ENCODE results near the gene CPEB4. TPM values are rescaled to one million over a fixed set of nuclear protein-coding genes. Genes with fewer than 3 reads are reported as not detected.

CPEB4 gene
- total RNA-seq, 1 experiment from 2014 or later = 1.4 TPM

DNA sequence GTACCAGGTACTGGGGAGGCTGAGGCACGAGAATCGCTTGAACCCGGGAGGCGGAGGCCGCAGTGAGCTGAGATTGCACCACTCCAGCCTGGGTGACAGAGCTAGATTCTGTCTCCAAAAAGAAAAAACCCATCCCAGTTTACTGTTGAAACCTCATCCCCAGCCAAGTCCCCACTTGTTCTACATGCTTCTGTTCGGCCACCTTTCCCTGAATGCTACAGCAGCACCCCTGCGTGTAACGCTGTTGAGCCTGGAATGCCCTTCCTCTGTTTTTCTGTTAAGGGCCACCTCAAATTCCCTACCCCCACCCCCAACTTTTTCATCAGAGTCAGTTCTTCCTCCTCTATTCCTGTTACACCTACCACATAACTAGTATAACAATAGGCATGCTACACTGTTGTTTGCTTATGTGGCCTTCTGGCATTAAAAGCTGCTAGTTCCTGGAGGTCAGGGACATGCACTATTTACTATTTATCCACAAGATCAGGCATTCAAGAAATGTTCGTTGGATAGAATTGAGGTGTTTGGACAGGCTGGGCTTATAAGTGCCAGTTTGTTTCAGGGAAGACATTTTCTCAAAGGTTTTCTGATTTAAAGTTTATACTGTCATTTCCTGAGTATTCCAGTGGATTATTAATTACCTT is 53.7 kb downstream of the CPEB4 start:
- Histone ChIP-seq H3K27ac (ENCODE audit: low read length) (no peak overlapping the region), H3K9me2 (replicated peaks; ENCODE audit: insufficient read depth, low read length) (no peaks in the 10 kb centered on the region), H3K4me2 (ENCODE audit: low read depth, low read length, poor library complexity, severe bottlenecking) (no peak overlapping the region), H3K4me1 (ENCODE audit: low read length) (no peaks in the 10 kb centered on the region), H4K20me1 (ENCODE audit: insufficient read depth, low read depth, low read length) (no peaks in the 10 kb centered on the region), H3K9me3 (ENCODE audit: low read length) (no peaks in the 10 kb centered on the region), H2AFZ (ENCODE audit: low read length) (no peak overlapping the region), H3K27me3 (ENCODE audit: low read length) (no peaks in the 10 kb centered on the region), H3K9ac (ENCODE audit: low read length) (no peak overlapping the region), H3K79me2 (ENCODE audit: low read length) (no peaks in the 10 kb centered on the region), H3K36me3 (ENCODE audit: insufficient read depth, low read length) (no peaks in the 10 kb centered on the region), H3K4me3 (ENCODE audit: low read length) (no peak overlapping the region)
- peak; percentile 5 for DNase-seq

DNA sequence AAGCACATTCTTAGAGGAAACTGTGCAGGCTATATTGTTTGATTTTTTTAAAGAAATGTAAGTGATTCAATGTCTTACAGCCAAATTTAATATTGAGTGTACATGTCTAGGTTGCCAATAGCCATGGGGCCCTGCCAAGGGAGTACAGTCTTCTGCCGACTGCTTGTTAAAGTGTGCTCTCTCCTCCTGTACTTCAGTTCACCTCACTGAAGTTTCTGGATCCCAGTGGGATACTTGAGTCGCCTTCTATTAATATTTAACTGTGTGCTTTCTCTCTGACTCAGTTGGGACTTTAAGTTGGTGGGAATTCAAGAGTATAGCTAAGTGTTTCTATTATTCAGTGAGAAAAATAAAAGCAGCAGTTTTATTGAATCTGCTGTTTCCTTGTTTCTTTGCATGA is 56.4 kb downstream of the CPEB4 start:
- Histone ChIP-seq H3K27me3 (ENCODE audit: low read length) (no peaks in the 10 kb centered on the region), H3K27ac (ENCODE audit: low read length) (no peak overlapping the region), H2AFZ (ENCODE audit: low read length) (no peak overlapping the region), H3K4me1 (ENCODE audit: low read length) (no peaks in the 10 kb centered on the region), H3K9me3 (ENCODE audit: low read length) (no peaks in the 10 kb centered on the region), H3K79me2 (ENCODE audit: low read length) (no peaks in the 10 kb centered on the region), H3K4me3 (ENCODE audit: low read length) (no peak overlapping the region), H4K20me1 (ENCODE audit: insufficient read depth, low read depth, low read length) (no peaks in the 10 kb centered on the region), H3K36me3 (ENCODE audit: insufficient read depth, low read length) (no peaks in the 10 kb centered on the region), H3K9me2 (replicated peaks; ENCODE audit: insufficient read depth, low read length) (no peaks in the 10 kb centered on the region), H3K4me2 (ENCODE audit: low read depth, low read length, poor library complexity, severe bottlenecking) (no peak overlapping the region), H3K9ac (ENCODE audit: low read length) (no peak overlapping the region)
- DNase-seq = no peak

DNA sequence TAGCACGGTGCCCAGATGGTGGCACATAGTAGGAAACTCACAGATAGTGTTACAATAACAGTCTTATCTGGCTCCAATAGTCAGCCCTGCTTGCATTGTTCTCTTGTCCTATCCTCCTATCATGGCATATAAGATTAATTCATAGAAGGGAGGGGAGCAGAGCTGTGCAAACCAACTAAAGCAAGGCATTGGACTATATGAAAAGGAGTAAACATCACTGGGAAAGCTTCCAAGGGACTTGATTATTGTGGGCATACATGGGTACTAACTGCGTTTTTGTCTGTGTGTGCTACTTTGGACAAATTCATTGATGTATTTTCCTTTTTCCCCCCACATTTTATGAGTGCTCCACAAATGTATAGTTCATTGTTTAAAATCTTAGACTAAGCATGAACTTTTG is 57.0 kb downstream of the CPEB4 start:
- no peaks in the 10 kb centered on the region for H3K79me2 ChIP-seq (ENCODE audit: low read length)
- H2AFZ ChIP-seq (ENCODE audit: low read length) = no peak overlapping the region
- H3K4me3 ChIP-seq (ENCODE audit: low read length) = no peak overlapping the region
- no peak overlapping the region for H3K9ac ChIP-seq (ENCODE audit: low read length)
- H3K9me3 ChIP-seq (ENCODE audit: low read length) = no peaks in the 10 kb centered on the region
- no peak overlapping the region for H3K27ac ChIP-seq (ENCODE audit: low read length)
- H3K36me3 ChIP-seq (ENCODE audit: insufficient read depth, low read length) = no peaks in the 10 kb centered on the region
- no peaks in the 10 kb centered on the region for H4K20me1 ChIP-seq (ENCODE audit: insufficient read depth, low read depth, low read length)
- H3K9me2 ChIP-seq (replicated peaks; ENCODE audit: insufficient read depth, low read length) = no peaks in the 10 kb centered on the region
- H3K4me1 ChIP-seq (ENCODE audit: low read length) = no peaks in the 10 kb centered on the region
- peak; percentile 14 for DNase-seq
- H3K27me3 ChIP-seq (ENCODE audit: low read length) = no peaks in the 10 kb centered on the region
- no peak overlapping the region for H3K4me2 ChIP-seq (ENCODE audit: low read depth, low read length, poor library complexity, severe bottlenecking)

DNA sequence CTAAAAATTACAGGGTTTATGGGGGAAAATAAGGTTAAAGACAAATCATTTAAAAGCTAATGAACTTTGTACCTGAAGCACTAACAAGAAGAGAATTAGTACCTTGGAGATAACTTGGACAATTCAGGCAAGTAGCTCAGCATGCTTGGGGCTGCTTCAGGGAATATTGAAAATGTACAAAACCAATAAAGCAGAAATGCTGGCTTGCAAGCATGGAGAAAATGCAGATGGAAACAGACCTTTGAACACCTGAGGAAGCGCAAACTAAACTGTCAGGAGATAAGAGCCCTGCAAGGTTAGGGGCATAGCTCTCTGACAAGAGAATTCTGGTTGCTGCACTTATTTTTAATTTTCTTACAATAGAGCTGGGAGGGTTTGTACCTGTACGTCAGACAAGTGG is 58.2 kb downstream of the CPEB4 start:
- Histone ChIP-seq H3K4me2 (ENCODE audit: low read depth, low read length, poor library complexity, severe bottlenecking) (no peak overlapping the region), H3K36me3 (ENCODE audit: insufficient read depth, low read length) (no peaks in the 10 kb centered on the region), H3K79me2 (ENCODE audit: low read length) (no peaks in the 10 kb centered on the region)

DNA sequence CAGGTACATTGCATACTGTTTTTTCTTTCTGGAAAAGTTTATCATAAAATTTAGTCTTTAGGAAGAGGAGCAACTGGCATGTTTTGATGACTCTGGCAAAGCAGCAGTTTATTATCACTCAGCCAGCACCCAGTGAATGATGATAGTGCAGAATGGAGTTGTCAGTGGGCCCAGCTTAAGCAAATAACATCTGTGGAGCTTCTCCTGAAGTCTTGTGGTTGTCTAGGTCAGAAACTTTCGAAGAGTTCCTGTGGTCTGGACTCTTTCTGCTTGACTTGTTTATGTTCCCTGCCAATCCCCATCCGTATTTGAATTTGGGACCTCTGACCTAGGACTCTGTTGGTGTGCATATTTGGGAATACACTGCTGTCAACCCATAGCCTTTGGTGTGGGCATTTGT is 62.7 kb downstream of the CPEB4 start:
- Histone ChIP-seq H3K36me3 (ENCODE audit: insufficient read depth, low read length) (no peaks in the 10 kb centered on the region), H3K4me3 (ENCODE audit: low read length) (no peak overlapping the region)

More for the DNA sequence above, 58.2 kb downstream of the CPEB4 start:
- Histone ChIP-seq H3K27me3 (ENCODE audit: low read length) (no peaks in the 10 kb centered on the region), H3K4me3 (ENCODE audit: low read length) (no peak overlapping the region), H2AFZ (ENCODE audit: low read length) (no peak overlapping the region), H3K9me3 (ENCODE audit: low read length) (no peaks in the 10 kb centered on the region), H3K9ac (ENCODE audit: low read length) (no peak overlapping the region), H4K20me1 (ENCODE audit: insufficient read depth, low read depth, low read length) (no peaks in the 10 kb centered on the region), H3K9me2 (replicated peaks; ENCODE audit: insufficient read depth, low read length) (no peaks in the 10 kb centered on the region), H3K4me1 (ENCODE audit: low read length) (no peaks in the 10 kb centered on the region), H3K27ac (ENCODE audit: low read length) (no peak overlapping the region)
- DNase-seq = peak; percentile 12

DNA sequence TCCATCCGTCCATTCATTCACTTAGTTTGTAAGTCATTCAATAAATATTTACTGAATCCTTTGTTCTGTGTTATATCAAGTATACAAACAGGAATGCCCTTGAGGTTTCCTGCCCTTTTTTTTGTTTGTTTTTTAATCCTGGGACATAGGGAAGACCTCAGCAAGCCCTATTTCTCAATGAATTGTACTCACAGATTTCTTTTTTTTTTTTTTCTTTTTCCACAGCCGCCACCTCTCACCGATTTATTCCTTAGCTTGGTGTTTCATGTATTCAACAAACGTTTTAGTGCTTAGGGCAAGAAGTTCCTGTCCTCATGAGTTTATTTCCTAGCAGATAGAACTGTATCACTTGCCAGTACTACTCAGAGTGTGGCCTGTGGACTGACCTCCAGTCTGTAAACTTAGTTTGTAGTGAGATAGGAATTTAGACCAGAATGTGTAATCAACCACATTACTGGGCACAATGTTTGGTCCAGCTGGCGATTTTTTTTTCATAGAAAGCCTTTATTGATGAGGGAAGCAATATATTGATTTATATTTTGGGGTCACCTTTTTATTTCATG is 65.5 kb downstream of the CPEB4 start:
- H3K27ac ChIP-seq (ENCODE audit: low read length) = no peak overlapping the region
- no peaks in the 10 kb centered on the region for H3K4me1 ChIP-seq (ENCODE audit: low read length)
- H3K9me2 ChIP-seq (replicated peaks; ENCODE audit: insufficient read depth, low read length) = no peaks in the 10 kb centered on the region
- H3K9me3 ChIP-seq (ENCODE audit: low read length) = no peaks in the 10 kb centered on the region
- no peaks in the 10 kb centered on the region for H3K79me2 ChIP-seq (ENCODE audit: low read length)
- H3K9ac ChIP-seq (ENCODE audit: low read length) = no peak overlapping the region
- H3K4me3 ChIP-seq (ENCODE audit: low read length) = no peak overlapping the region
- no peak for DNase-seq
- no peaks in the 10 kb centered on the region for H4K20me1 ChIP-seq (ENCODE audit: insufficient read depth, low read depth, low read length)
- H2AFZ ChIP-seq (ENCODE audit: low read length) = no peak overlapping the region
- H3K4me2 ChIP-seq (ENCODE audit: low read depth, low read length, poor library complexity, severe bottlenecking) = no peak overlapping the region
- no peaks in the 10 kb centered on the region for H3K36me3 ChIP-seq (ENCODE audit: insufficient read depth, low read length)
- H3K27me3 ChIP-seq (ENCODE audit: low read length) = no peaks in the 10 kb centered on the region

More for the DNA sequence above, 62.7 kb downstream of the CPEB4 start:
- no peak for DNase-seq
- no peak overlapping the region for H3K27ac ChIP-seq (ENCODE audit: low read length)
- no peak overlapping the region for H2AFZ ChIP-seq (ENCODE audit: low read length)
- H3K9me2 ChIP-seq (replicated peaks; ENCODE audit: insufficient read depth, low read length) = no peaks in the 10 kb centered on the region
- no peaks in the 10 kb centered on the region for H3K79me2 ChIP-seq (ENCODE audit: low read length)
- H3K9me3 ChIP-seq (ENCODE audit: low read length) = no peaks in the 10 kb centered on the region
- no peaks in the 10 kb centered on the region for H3K27me3 ChIP-seq (ENCODE audit: low read length)
- H3K4me1 ChIP-seq (ENCODE audit: low read length) = no peaks in the 10 kb centered on the region
- H4K20me1 ChIP-seq (ENCODE audit: insufficient read depth, low read depth, low read length) = no peaks in the 10 kb centered on the region
- no peak overlapping the region for H3K4me2 ChIP-seq (ENCODE audit: low read depth, low read length, poor library complexity, severe bottlenecking)
- no peak overlapping the region for H3K9ac ChIP-seq (ENCODE audit: low read length)

DNA sequence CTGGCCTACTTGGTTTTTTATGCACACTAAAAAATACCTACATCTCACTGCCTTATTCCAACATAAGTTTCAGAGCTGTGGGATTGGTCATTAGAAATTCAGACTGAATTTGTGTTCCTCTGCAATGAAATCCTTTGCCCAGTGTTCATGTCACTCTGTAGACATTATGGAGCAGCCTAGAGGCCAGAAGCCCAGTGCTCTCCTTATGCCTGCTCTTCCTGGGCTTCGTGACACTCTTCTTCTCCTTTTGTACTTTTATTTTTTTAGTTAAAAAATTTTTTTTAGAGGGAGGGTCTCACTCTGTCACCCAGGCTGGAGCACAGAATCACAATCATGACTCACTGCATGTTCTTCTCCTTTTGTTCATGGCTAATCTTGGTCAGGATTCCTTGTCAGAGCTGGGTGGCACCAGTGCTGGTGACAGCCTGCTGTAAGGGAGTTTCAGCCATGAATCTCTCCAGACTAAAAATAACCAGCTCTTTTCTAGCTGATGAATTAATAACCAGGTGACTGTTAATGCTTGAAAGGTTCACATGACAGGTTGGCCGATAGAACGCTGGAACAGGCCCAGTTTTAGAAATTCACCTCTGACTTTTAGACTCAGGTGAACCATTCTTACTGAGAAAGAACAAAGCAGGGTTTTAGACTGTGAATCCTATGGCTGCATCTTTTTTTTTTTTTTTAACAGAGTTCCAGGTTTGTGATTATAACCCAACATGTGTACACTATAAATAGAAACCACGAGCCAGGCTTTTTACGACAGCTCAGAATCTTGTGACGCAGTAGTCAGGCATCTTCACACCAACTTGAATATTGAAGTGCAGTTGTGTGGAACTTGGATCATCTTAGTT is 66.7 kb downstream of the CPEB4 start:
- H3K79me2 ChIP-seq (ENCODE audit: low read length) = no peaks in the 10 kb centered on the region
- H4K20me1 ChIP-seq (ENCODE audit: insufficient read depth, low read depth, low read length) = no peaks in the 10 kb centered on the region
- no peaks in the 10 kb centered on the region for H3K4me1 ChIP-seq (ENCODE audit: low read length)
- H3K4me3 ChIP-seq (ENCODE audit: low read length) = no peak overlapping the region
- no peaks in the 10 kb centered on the region for H3K9me3 ChIP-seq (ENCODE audit: low read length)
- H3K9ac ChIP-seq (ENCODE audit: low read length) = no peak overlapping the region
- H3K9me2 ChIP-seq (replicated peaks; ENCODE audit: insufficient read depth, low read length) = no peaks in the 10 kb centered on the region
- H3K4me2 ChIP-seq (ENCODE audit: low read depth, low read length, poor library complexity, severe bottlenecking) = no peak overlapping the region
- DNase-seq = no peak
- no peak overlapping the region for H3K27ac ChIP-seq (ENCODE audit: low read length)
- no peaks in the 10 kb centered on the region for H3K36me3 ChIP-seq (ENCODE audit: insufficient read depth, low read length)
- H2AFZ ChIP-seq (ENCODE audit: low read length) = no peak overlapping the region
- no peaks in the 10 kb centered on the region for H3K27me3 ChIP-seq (ENCODE audit: low read length)

DNA sequence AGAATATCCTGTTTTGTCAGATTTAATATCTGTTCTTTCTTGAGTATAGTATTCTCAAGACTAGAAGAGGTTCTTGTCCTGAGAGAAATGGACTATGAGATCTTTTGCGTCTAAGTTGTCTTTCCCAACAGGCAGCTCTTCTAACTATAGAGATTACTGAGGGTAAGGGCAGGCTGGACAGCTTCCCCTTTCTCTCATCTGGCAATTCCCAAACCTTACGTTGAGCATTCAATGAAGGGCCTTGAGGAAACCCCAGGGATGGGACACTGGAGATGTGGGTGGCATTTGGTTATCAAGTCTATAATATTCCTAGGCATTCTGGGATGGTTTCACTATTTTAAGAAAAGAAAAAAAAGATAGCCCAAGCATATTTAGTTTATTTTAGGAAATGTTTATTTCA is 72.8 kb downstream of the CPEB4 start:
- Histone ChIP-seq H3K4me2 (ENCODE audit: low read depth, low read length, poor library complexity, severe bottlenecking) (no peak overlapping the region), H2AFZ (ENCODE audit: low read length) (no peak overlapping the region), H3K79me2 (ENCODE audit: low read length) (no peaks in the 10 kb centered on the region), H4K20me1 (ENCODE audit: insufficient read depth, low read depth, low read length) (no peaks in the 10 kb centered on the region), H3K9ac (ENCODE audit: low read length) (no peak overlapping the region), H3K4me1 (ENCODE audit: low read length) (no peaks in the 10 kb centered on the region), H3K36me3 (ENCODE audit: insufficient read depth, low read length) (no peaks in the 10 kb centered on the region), H3K27me3 (ENCODE audit: low read length) (no peaks in the 10 kb centered on the region), H3K27ac (ENCODE audit: low read length) (no peak overlapping the region), H3K9me3 (ENCODE audit: low read length) (no peaks in the 10 kb centered on the region), H3K4me3 (ENCODE audit: low read length) (no peak overlapping the region), H3K9me2 (replicated peaks; ENCODE audit: insufficient read depth, low read length) (no peaks in the 10 kb centered on the region)
- no peak for DNase-seq
